Lung (tissue), 12 donors: Measurements from ENCODE around the gene SLCO3A1. TPM values are rescaled to one million over a fixed set of nuclear protein-coding genes. Genes with fewer than 3 reads are reported as not detected.

ENCODE experiments used
- ATAC-seq: fragments of 200-7000 bp; cut with Tn5 transposase; one replicate; pipeline ENCODE4 v1.9.1; 2020; ENCODE audit warnings: moderate number of reproducible peaks; ENCODE audit not compliant: insufficient read depth, low FRiP score
- DNase-seq, 3 donors: peaks; one replicate each; pipeline ENCODE4 v3.0.0-alpha.2; 2013 to 2017
- H3K27ac ChIP-seq, 2 donors: one replicate each; pipeline ENCODE4 v1.5.1; 2013; ENCODE audit warnings: mild to moderate bottlenecking in 2 of 2, moderate library complexity in 2 of 2, control low read depth in 1 of 2, inconsistent platforms in 1 of 2, low read depth in 1 of 2, low read length in 1 of 2
- H3K27me3 ChIP-seq, 3 donors: one replicate each; pipeline ENCODE4 v1.5.1; 2013; ENCODE audit warnings: low read length in 2 of 3; ENCODE audit not compliant: control insufficient read depth in 3 of 3, insufficient read depth in 3 of 3
- H3K36me3 ChIP-seq, 4 donors: one replicate each; pipeline ENCODE4 v1.5.1; 2013; ENCODE audit warnings: low read length in 4 of 4, mild to moderate bottlenecking in 1 of 4, moderate library complexity in 1 of 4; ENCODE audit not compliant: control insufficient read depth in 4 of 4, insufficient read depth in 4 of 4
- H3K4me1 ChIP-seq, 5 donors: one replicate each; pipeline ENCODE4 v1.5.1; 2013; ENCODE audit warnings: low read length in 5 of 5, mild to moderate bottlenecking in 2 of 5, moderate library complexity in 1 of 5; ENCODE audit not compliant: control insufficient read depth in 5 of 5, insufficient read depth in 5 of 5
- H3K4me3 ChIP-seq: one replicate; pipeline ENCODE4 v1.5.1; 2013; ENCODE audit warnings: mild to moderate bottlenecking, control low read depth, moderate library complexity
- H3K9ac ChIP-seq, 2 donors: one replicate each; pipeline ENCODE4 v1.5.1; 2013; ENCODE audit warnings: low read length in 2 of 2, control low read depth in 1 of 2; ENCODE audit not compliant: insufficient read depth in 1 of 2
- H3K9me3 ChIP-seq, 4 donors: one replicate each; pipeline ENCODE4 v1.5.1; 2013; ENCODE audit warnings: low read length in 3 of 4, mild to moderate bottlenecking in 1 of 4, moderate library complexity in 1 of 4; ENCODE audit not compliant: control insufficient read depth in 4 of 4, insufficient read depth in 3 of 4
- CTCF ChIP-seq: IDR thresholded peaks from 2 replicates; pipeline ENCODE4 v1.5.1; 2012; ENCODE audit warnings: mild to moderate bottlenecking; ENCODE audit errors: control extremely low read depth, extremely low read depth
- WGBS, 2 donors: extraction: QIAGEN DNeasy Blood & Tissue Kit; methylation state at CpG; one replicate each; pipeline ENCODE4 v1.1.7; 2013; 5-methylcytosine and 5-hydroxymethylcytosine counted together
- polyA plus RNA-seq, 2 donors: library from polyadenylated mRNA; stranded (reverse); fragments of 200-250 nt; gene quantifications; one replicate each; pipeline ENCODE4 v1.2.1, GENCODE V29; 2013
- total RNA-seq, 2 donors: library from RNA; depleted of rRNA in 1 of 2; stranded (reverse); fragments of >200 nt in 1 of 2; gene quantifications; one replicate each; pipeline ENCODE4 v1.2.1, GENCODE V29; 2014 to 2021
- donor health status: control.
- donor health status: control.
- donor health status: Bipolar disorder and iron deficiency.
- donor health status: healthy.
- donor health status: DM: yes; HTN: yes; CAD: no.

SLCO3A1 gene
- total and polyA plus RNA-seq, 4 donors, result 20.5 to 56.3 (median 33.5) TPM

- Histone ChIP-seq H3K4me1 (peaks cover 0 to 18% (median 9%) of the 10 kb centered on the region in 5 donors), H3K27me3 (no peaks in the 10 kb centered on the region), H3K9ac (no peak overlapping the region), H3K9me3 (no peaks in the 10 kb centered on the region), H3K27ac (peak overlapping the region in 1 of 2 donors; percentile 35), H3K36me3 (no peaks in the 10 kb centered on the region), H3K4me3 (no peak overlapping the region)
- no peak for TF ChIP-seq CTCF
- 64 to 68% methylated on average over 9 of the region's 9 CpGs for whole genome bisulfite sequencing, 2 donors
- ATAC-seq, result no peak
- DNase-seq, result no peak
Observed at GRCh38 chr15:92073044-92073785, 219.7 kb downstream of the SLCO3A1 start.

- TF ChIP-seq CTCF, result no peak
- Histone ChIP-seq H3K4me1 (peaks cover 0 to 18% (median 9%) of the 10 kb centered on the region in 5 donors), H3K27ac (peak overlapping the region in 1 of 2 donors; percentile 60), H3K27me3 (no peaks in the 10 kb centered on the region), H3K9ac (no peak overlapping the region), H3K9me3 (no peaks in the 10 kb centered on the region), H3K36me3 (no peaks in the 10 kb centered on the region), H3K4me3 (no peak overlapping the region)
- DNase-seq, result no peak
- ATAC-seq, result no peak
- 48 to 63% methylated on average over 4 of the region's 4 CpGs for WGBS, 2 donors
Observed at GRCh38 chr15:92074101-92074500, 220.6 kb downstream of the SLCO3A1 start.

GRCh38 chr15:92074646-92075045 is 221.1 kb downstream of the SLCO3A1 start:
- H3K27me3 ChIP-seq, result no peaks in the 10 kb centered on the region
- H3K9me3 ChIP-seq, result no peaks in the 10 kb centered on the region
- ATAC-seq, result peak; percentile 32
- no peaks in the 10 kb centered on the region for H3K36me3 ChIP-seq
- H3K9ac ChIP-seq, result no peak overlapping the region
- no peak overlapping the region for H3K4me3 ChIP-seq
- peak overlapping the region in 1 of 2 donors; percentile 60 for H3K27ac ChIP-seq
- WGBS, 2 donors, result 10 to 13% methylated on average over 5 of the region's 5 CpGs
- peak; percentile 62 to 81 (median 75) for DNase-seq
- TF ChIP-seq CTCF, result no peak
- H3K4me1 ChIP-seq, result peaks cover 0 to 16% (median 9%) of the 10 kb centered on the region in 5 donors
